ENCODE results near the gene KRT27.
"Not testable (repeated sequence)": the region's sequence is repeated elsewhere in the genome, so short reads cannot be mapped to it uniquely, and the experiment has no call there.

Gene KRT27

GRCh38 chr17:40782450-40782849 lies at the start of gene KRT27:
Gene KRT27 (minus strand): TSS chr17:40782550. CDS start chr17:40782493, 57 bp downstream.
- DNase-seq = no peak

- no peak for DNase-seq
Measured at GRCh38 chr17:40830085-40830776, 47.9 kb upstream of the KRT27 start.

GRCh38 chr17:40828454-40829044 lies 46.2 kb upstream of the KRT27 start:
- DNase-seq = no peak

- no peak for DNase-seq
Measured at GRCh38 chr17:40827746-40828453, 45.5 kb upstream of the KRT27 start.

- no peak for DNase-seq
Measured at GRCh38 chr17:40825599-40825998, 43.2 kb upstream of the KRT27 start.

GRCh38 chr17:40824015-40824832 lies 41.9 kb upstream of the KRT27 start:
- DNase-seq = no peak

GRCh38 chr17:40822132-40822812 lies 39.9 kb upstream of the KRT27 start, which contains the start of gene KRT10:
Gene KRT10 (minus strand): TSS chr17:40822614. CDS start chr17:40822585, 29 bp downstream.
- DNase-seq = no peak

GRCh38 chr17:40821536-40821935 lies 39.2 kb upstream of the KRT27 start:
- no peak for DNase-seq

- no peak for DNase-seq
Measured at GRCh38 chr17:40820228-40820838, 38.0 kb upstream of the KRT27 start.

- no peak for DNase-seq
Measured at GRCh38 chr17:40819528-40820125, 37.3 kb upstream of the KRT27 start.

GRCh38 chr17:40818733-40819527 lies 36.6 kb upstream of the KRT27 start:
- DNase-seq = peak; percentile 73

- DNase-seq = no peak
Measured at GRCh38 chr17:40818343-40818732, 36.0 kb upstream of the KRT27 start.

GRCh38 chr17:40817103-40817682 lies 34.8 kb upstream of the KRT27 start:
- DNase-seq = no peak

- no peak for DNase-seq
Measured at GRCh38 chr17:40816569-40816968, 34.2 kb upstream of the KRT27 start.

GRCh38 chr17:40815381-40815780 lies 33.0 kb upstream of the KRT27 start:
- DNase-seq = no peak

GRCh38 chr17:40814657-40815056 lies 32.3 kb upstream of the KRT27 start:
- DNase-seq = not testable (repeated sequence)

GRCh38 chr17:40813804-40814203 lies 31.5 kb upstream of the KRT27 start:
- no peak for DNase-seq

GRCh38 chr17:40812639-40813038 lies 30.3 kb upstream of the KRT27 start:
- no peak for DNase-seq

- DNase-seq = no peak
Measured at GRCh38 chr17:40810494-40810893, 28.1 kb upstream of the KRT27 start.

GRCh38 chr17:40809721-40810421 lies 27.5 kb upstream of the KRT27 start:
- no peak for DNase-seq

All from NCI-H510A treated with DMSO at 0.1 percent for 48 hours (cell line).